SK-MEL-5 (cell line): ENCODE data around the gene SLC35D2. TPM values are rescaled to one million over a fixed set of nuclear protein-coding genes. Genes with fewer than 3 reads are reported as not detected.

Source experiments
- DNase-seq: peaks from one replicate; pipeline ENCODE4 v3.0.0-alpha.2; 2016; ENCODE audit warnings: low read depth, low spot score
- in situ Hi-C: cut with HindIII; loops from 2 replicates; pipeline ENCODE4 v1.10.0; 2016; ENCODE audit warnings: low sequenced_read_pairs, high pct_unique_total_duplicates, low pct_unique_long_range_greater_than_20kb
- total RNA-seq: library from RNA; depleted of rRNA; stranded (reverse); fragments of >200 nt; shearing (Covaris generic); gene quantifications from 2 replicates; pipeline ENCODE4 v1.2.3, GENCODE V29; 2014; rRNA removed

SLC35D2 gene
- total RNA-seq, 1 experiment from 2014 or later: 54.5 TPM

GRCh38 chr9:96289392-96289791 lies 94.1 kb downstream of the SLC35D2 start:
- in situ Hi-C loops: no loop called here
- DNase-seq: no peak

- in situ Hi-C loops: no loop called here
- DNase-seq: no peak
Observed at GRCh38 chr9:96281641-96282040, 101.9 kb downstream of the SLC35D2 start.

GRCh38 chr9:96279932-96280331 lies 103.6 kb downstream of the SLC35D2 start:
- in situ Hi-C loops: no loop called here
- no peak for DNase-seq

GRCh38 chr9:96274939-96275338 lies 108.6 kb downstream of the SLC35D2 start:
- in situ Hi-C loops: no loop called here

More at GRCh38 chr9:96274939-96275338, 108.6 kb downstream of the SLC35D2 start:
- DNase-seq: no peak

Other genes with a start within 250 kb of the SLC35D2 start
- not detected in 2 replicates for gene HSD17B3, start 81.5 kb downstream of the SLC35D2 start, total RNA-seq
- 9.9 and 11.4 TPM in 2 replicates for gene ZNF367, start 34.7 kb upstream of the SLC35D2 start, total RNA-seq
- 12.1 and 12.7 TPM in 2 replicates for gene HABP4, start 66.5 kb upstream of the SLC35D2 start, total RNA-seq
- gene CDC14B, start 236.1 kb upstream of the SLC35D2 start, total RNA-seq: 12.1 and 13.1 TPM in 2 replicates